AG04449 (cell line): ENCODE data around the gene PFDN6.

Source experiments
- CTCF ChIA-PET: fragments of 350-600 bp; formaldehyde crosslinking; extraction: SDS; loops from one replicate; lab custom pipeline; 2021; ENCODE audit warnings: antibody characterized with exemption; lab: Yijun Ruan, JAX
- POLR2A ChIA-PET: fragments of 400-600, 350-600 bp; formaldehyde crosslinking; extraction: SDS; loops from one replicate; lab custom pipeline; 2020; ENCODE audit warnings: antibody characterized with exemption, inconsistent platforms; lab: Yijun Ruan, JAX
- DNase-seq: peaks from one replicate; pipeline ENCODE4 v3.0.0-alpha.2; 2010; ENCODE audit warnings: low read depth, low spot score
- H3K4me3 ChIP-seq: 2 replicates; pipeline ENCODE4 v1.5.1; 2011; ENCODE audit warnings: low read depth, mild to moderate bottlenecking, control low read depth, low read length
- CTCF ChIP-seq: IDR thresholded peaks from one replicate; pipeline ENCODE4 v1.5.1; 2011; ENCODE audit warnings: mild to moderate bottlenecking, moderate library complexity, low read length, control low read depth, inconsistent platforms; ENCODE audit not compliant: insufficient read depth; ENCODE audit errors: missing control alignments

The PFDN6 gene

GRCh38 chr6:33301877-33302276 is 12.5 kb downstream of the PFDN6 start:
- no peak for DNase-seq
- H3K4me3 ChIP-seq, result no peak overlapping the region
- POLR2A ChIA-PET, result interaction anchor here (1.0 kb wide), 1 partner anchor 10 kb away, joined by 3 read pairs; no protein-coding TSS in a partner anchor
- CTCF ChIA-PET, result interaction anchor here (0.6 to 3.8 kb wide), 3 partner anchors 10 to 104 kb away, joined by 4 to 52 read pairs (median 19); partner anchors contain the start of genes PFDN6 and WDR46
- no peak for TF ChIP-seq CTCF

- DNase-seq, result no peak
- ChIA-PET POLR2A (no interaction called here), CTCF (no interaction called here)
- no peak overlapping the region for H3K4me3 ChIP-seq
- TF ChIP-seq CTCF, result no peak
Observed at GRCh38 chr6:33304216-33304615, 14.8 kb downstream of the PFDN6 start.

GRCh38 chr6:33305052-33305451 is 15.7 kb downstream of the PFDN6 start:
- CTCF ChIA-PET, result no interaction called here
- no peak for TF ChIP-seq CTCF
- POLR2A ChIA-PET, result no interaction called here
- H3K4me3 ChIP-seq, result no peak overlapping the region
- DNase-seq, result no peak

- no peak for TF ChIP-seq CTCF
- CTCF ChIA-PET, result interaction anchor here (1.2 to 1.7 kb wide), 2 partner anchors 9 to 16 kb away, joined by 3 to 5 read pairs; no protein-coding TSS in a partner anchor
- no peak for DNase-seq
- H3K4me3 ChIP-seq, result no peak overlapping the region
- POLR2A ChIA-PET, result no interaction called here
Observed at GRCh38 chr6:33306356-33306755, 17.0 kb downstream of the PFDN6 start.

- peak overlapping the region; percentile 96 for H3K4me3 ChIP-seq
- CTCF ChIA-PET, result interaction anchor here (1.4 to 4.2 kb wide), 4 partner anchors 11 to 78 kb away, joined by 4 to 37 read pairs (median 13); partner anchors contain the start of gene RGL2
- no peak for DNase-seq
- TF ChIP-seq CTCF, result no peak
- POLR2A ChIA-PET, result interaction anchor here (2.0 to 2.5 kb wide), 2 partner anchors 13 to 23 kb away, joined by 10 to 13 read pairs; partner anchors contain the start of genes PFDN6, RGL2 and WDR46
Observed at GRCh38 chr6:33312361-33313104, 23.1 kb downstream of the PFDN6 start.

GRCh38 chr6:33313105-33313708 is 23.8 kb downstream of the PFDN6 start:
- no peak for TF ChIP-seq CTCF
- H3K4me3 ChIP-seq, result peak overlapping the region; percentile 96
- DNase-seq, result no peak
- ChIA-PET POLR2A (interaction anchor here (1.0 to 2.5 kb wide), 2 partner anchors 14 to 24 kb away, joined by 5 to 10 read pairs; partner anchors contain the start of genes PFDN6, RGL2 and WDR46), CTCF (interaction anchor here (3.2 to 4.2 kb wide), 3 partner anchors 11 to 77 kb away, joined by 7 to 37 read pairs (median 19); partner anchors contain the start of gene RGL2)
